Tibial artery (tissue), 4 donors: ENCODE results near the gene DPH5.

Experiments used
- DNase-seq, 2 donors: peaks; one replicate each; pipeline ENCODE4 v3.0.0-alpha.2; 2019
- H3K27ac ChIP-seq, 2 donors: fragments of 200-600 bp; sonication (generic) in 1 of 2; 1 replicate in 1 of 2; 2 replicates in 1 of 2; pipeline ENCODE4 v1.5.1; 2018 to 2019; ENCODE audit warnings: mild to moderate bottlenecking in 1 of 2
- H3K27me3 ChIP-seq, 2 donors: fragments of 200-600 bp; sonication (generic) in 1 of 2; one replicate each; pipeline versions ENCODE4 v1.5.1 to v1.6.0; 2016 to 2019
- H3K36me3 ChIP-seq, 3 donors: fragments of 200-600 bp; sonication (generic) in 2 of 3; one replicate each; pipeline ENCODE4 v1.5.1; 2016 to 2019; ENCODE audit warnings: mild to moderate bottlenecking in 2 of 3
- H3K4me1 ChIP-seq, 4 donors: fragments of 200-600 bp; sonication (generic) in 2 of 4; 1 replicate in 3 of 4; 2 replicates in 1 of 4; pipeline ENCODE4 v1.5.1; 2016 to 2019
- H3K4me3 ChIP-seq, 2 donors: fragments of 200-600 bp; sonication (generic) in 1 of 2; 1 replicate in 1 of 2; 2 replicates in 1 of 2; pipeline ENCODE4 v1.5.1; 2018 to 2019; ENCODE audit warnings: mild to moderate bottlenecking in 2 of 2
- H3K9me3 ChIP-seq, 3 donors: fragments of 200-600 bp; sonication (generic) in 1 of 3; one replicate each; pipeline ENCODE4 v1.5.1; 2016 to 2019
- intact Hi-C: fragments of 100-400 bp; cut with DNase I; formaldehyde crosslinking; loops from one replicate; pipeline ENCODE4 v1.15.0; 2023; ENCODE audit warnings: low total_unique reads
- TF ChIP-seq, protein P1 (sequence below), 2 experiments: fragments of 200-600 bp in 1 of 2; fragments of 450-650 bp in 1 of 2; IDR thresholded peaks; one replicate each; pipeline ENCODE4 v1.5.1; 2017 to 2019; ENCODE audit warnings: antibody characterized with exemption in 2 of 2, mild to moderate bottlenecking in 1 of 2, moderate library complexity in 1 of 2

DPH5 gene

DNA sequence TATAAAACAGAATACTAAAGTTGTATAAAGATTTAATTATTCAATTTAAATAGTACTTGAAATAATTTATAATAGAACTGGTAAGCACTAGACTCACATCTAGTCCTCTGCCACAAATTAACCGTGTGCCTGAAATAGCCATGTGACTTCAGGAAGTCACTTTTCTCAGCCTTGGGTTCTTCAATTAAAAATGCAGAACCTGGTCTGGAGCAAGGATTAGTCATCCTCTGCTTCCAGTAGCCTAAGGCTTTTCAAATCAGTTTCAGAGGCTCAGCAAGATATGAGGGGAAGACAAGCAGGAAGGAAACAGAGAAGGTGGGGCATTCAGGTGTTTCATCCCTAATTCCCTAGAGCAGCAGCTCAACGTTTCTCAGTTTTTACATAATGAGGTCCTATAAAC lies 23.0 kb downstream of the DPH5 start:
- no peaks in the 10 kb centered on the region for H3K27me3 ChIP-seq
- TF ChIP-seq, protein P1, sequence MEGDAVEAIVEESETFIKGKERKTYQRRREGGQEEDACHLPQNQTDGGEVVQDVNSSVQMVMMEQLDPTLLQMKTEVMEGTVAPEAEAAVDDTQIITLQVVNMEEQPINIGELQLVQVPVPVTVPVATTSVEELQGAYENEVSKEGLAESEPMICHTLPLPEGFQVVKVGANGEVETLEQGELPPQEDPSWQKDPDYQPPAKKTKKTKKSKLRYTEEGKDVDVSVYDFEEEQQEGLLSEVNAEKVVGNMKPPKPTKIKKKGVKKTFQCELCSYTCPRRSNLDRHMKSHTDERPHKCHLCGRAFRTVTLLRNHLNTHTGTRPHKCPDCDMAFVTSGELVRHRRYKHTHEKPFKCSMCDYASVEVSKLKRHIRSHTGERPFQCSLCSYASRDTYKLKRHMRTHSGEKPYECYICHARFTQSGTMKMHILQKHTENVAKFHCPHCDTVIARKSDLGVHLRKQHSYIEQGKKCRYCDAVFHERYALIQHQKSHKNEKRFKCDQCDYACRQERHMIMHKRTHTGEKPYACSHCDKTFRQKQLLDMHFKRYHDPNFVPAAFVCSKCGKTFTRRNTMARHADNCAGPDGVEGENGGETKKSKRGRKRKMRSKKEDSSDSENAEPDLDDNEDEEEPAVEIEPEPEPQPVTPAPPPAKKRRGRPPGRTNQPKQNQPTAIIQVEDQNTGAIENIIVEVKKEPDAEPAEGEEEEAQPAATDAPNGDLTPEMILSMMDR (IDR thresholded peaks at IDR 0.05): no peak
- no peak overlapping the region for H3K4me3 ChIP-seq
- peak overlapping the region in 1 of 2 donors; percentile 5 for H3K27ac ChIP-seq
- intact Hi-C loops: no loop called here
- peaks cover 5 to 10% (median 8%) of the 10 kb centered on the region in 3 donors for H3K36me3 ChIP-seq
- no peaks in the 10 kb centered on the region for H3K9me3 ChIP-seq
- DNase-seq: no peak
- peaks cover 0 to 31% (median 14%) of the 10 kb centered on the region in 4 donors for H3K4me1 ChIP-seq

DNA sequence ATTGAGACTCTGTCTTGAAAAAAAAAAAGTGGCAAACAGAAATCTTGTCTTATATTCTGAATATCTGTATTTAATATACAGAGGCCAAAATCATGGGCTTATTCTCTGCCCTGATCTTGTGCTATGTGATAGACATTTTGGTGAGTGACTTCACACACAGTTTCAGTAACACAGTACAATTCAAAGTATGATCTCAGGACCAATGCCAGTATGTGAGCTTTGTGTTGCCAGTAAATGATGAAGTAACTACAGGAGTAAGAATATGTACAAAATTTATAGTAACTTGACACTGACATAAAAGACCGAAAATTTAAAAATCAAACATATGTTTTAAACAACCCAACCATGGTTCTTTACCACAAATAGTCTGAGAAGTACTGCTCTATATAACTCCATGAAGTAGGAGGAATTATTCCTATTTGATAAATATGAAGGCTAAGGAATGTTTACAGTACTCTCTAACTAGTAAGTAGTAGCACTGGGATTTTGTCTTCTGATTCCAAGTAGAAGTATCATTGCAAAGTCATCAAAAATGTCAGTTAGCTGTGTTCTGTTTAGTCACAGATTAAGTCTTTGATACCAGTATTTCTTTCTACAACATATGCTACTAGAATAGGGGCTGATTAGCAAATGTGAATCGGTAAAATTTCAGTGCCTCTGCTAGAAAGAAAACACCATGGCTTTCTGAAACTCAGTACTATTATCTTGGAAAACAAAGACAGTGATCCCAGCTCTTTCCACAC lies 25.3 kb downstream of the DPH5 start:
- Histone ChIP-seq H3K9me3 (no peaks in the 10 kb centered on the region), H3K27ac (no peak overlapping the region), H3K4me3 (no peak overlapping the region), H3K27me3 (no peaks in the 10 kb centered on the region), H3K36me3 (peaks cover 5 to 14% (median 10%) of the 10 kb centered on the region in 3 donors), H3K4me1 (peaks cover 0 to 31% (median 14%) of the 10 kb centered on the region in 4 donors)
- TF ChIP-seq, protein P1 (IDR thresholded peaks at IDR 0.05): no peak
- DNase-seq: no peak
- intact Hi-C loops: no loop called here

DNA sequence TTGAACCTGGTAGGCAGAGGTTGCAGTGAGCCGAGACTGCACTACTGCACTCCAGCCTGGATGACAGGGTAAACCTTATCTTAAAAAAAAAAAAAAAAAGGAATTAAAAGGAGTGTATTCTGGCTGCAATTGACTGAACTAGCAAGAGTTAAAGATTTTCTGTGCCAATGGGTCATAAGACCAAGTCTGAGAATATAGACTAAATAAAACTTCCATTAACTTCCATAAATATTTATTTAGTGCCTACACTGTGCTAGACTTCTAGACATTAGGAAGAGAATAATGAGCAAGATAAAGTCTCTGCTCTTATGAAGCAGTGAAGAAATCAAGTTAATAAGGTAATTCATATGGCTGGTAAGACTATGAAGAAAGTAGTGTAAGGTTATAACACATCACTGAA lies 27.2 kb downstream of the DPH5 start:
- TF ChIP-seq, protein P1 (IDR thresholded peaks at IDR 0.05): no peak
- H3K36me3 ChIP-seq: peaks cover 5 to 14% (median 10%) of the 10 kb centered on the region in 3 donors
- H3K4me1 ChIP-seq: peaks cover 0 to 14% (median 4%) of the 10 kb centered on the region in 4 donors
- H3K27me3 ChIP-seq: no peaks in the 10 kb centered on the region
- DNase-seq: no peak
- intact Hi-C loops: no loop called here
- H3K4me3 ChIP-seq: no peak overlapping the region
- H3K27ac ChIP-seq: no peak overlapping the region
- no peaks in the 10 kb centered on the region for H3K9me3 ChIP-seq

DNA sequence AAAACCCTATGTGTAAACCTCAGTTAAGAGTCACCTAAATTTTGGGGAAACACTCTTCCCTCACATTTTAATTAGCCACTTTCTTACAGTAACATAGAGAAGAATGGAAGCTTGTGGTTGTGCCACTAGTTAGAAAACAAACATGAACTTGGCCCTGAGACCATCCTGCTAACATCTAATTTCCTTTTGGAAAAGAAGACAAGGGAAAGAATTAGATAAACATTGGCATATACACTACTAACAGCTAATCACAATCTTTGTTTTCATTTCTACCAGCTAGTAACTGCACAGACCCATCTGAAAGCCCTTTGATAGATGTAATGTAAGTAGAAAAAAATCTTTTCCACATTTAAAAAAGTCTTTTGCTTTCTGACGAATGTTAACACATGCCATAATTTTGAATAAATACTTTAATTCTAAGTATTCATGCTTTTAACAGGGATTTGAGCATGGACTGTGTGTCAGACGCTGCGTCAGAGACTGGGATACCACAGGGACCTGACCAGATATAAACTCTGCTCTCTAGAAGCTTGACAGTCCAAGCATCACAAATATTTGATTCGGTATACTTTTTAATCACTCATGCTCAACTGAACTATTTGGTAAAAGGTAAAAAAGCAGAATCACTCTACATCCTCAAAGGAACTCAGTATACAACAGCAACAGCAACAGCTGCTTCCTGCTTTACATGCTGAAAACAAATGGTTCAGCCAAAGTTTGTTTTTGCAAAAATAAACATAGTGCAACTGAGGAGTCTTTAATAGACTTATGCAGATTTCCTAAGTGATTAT lies 30.2 kb downstream of the DPH5 start:
- Histone ChIP-seq H3K36me3 (peaks cover 7 to 10% (median 7%) of the 10 kb centered on the region in 3 donors), H3K4me1 (no peaks in the 10 kb centered on the region), H3K27me3 (no peaks in the 10 kb centered on the region), H3K9me3 (no peaks in the 10 kb centered on the region), H3K27ac (no peak overlapping the region), H3K4me3 (no peak overlapping the region)
- no peak for DNase-seq
- TF ChIP-seq, protein P1 (IDR thresholded peaks at IDR 0.05): no peak
- intact Hi-C loops: no loop called here

DNA sequence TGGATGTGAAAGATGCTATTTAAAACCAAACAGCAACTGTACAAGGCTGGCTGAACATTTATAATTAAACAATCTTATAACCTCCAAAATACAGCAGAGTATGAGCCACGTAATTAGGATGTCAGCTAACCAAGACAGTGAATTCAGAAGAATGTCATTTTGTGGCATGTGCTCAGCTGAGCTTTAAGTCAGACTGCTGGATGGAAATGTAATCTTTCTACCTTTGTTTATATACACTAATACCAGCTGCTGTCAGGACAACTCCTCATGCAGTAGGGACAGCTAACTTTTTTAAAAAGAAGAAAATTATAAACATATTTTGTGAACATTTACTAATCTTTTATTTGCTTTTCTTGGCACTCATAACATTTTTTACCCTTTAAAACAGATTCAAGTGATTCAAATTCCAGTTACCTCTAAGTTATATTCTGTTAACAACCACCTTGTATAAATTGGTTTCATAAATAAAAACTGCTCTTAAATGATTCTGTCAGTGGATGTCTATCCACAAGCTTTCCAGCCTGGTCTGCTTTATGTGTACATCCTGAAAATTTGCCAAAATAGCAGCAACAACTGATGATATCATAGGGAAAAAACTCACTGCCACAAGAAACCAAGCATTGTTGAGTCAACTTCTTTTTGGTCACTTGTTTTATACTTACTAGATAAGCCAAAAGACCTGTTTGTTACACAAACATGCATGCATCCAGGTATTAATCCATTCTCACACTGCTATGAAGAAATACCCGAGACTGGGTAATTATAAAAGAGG lies 36.1 kb downstream of the DPH5 start:
- Histone ChIP-seq H3K4me1 (peaks cover 0 to 12% (median 0%) of the 10 kb centered on the region in 4 donors), H3K4me3 (no peak overlapping the region), H3K9me3 (no peaks in the 10 kb centered on the region), H3K36me3 (peaks cover 0 to 8% (median 0%) of the 10 kb centered on the region in 3 donors), H3K27me3 (no peaks in the 10 kb centered on the region), H3K27ac (peak overlapping the region in 1 of 2 donors; percentile 20)
- intact Hi-C loops: no loop called here
- DNase-seq: no peak
- TF ChIP-seq, protein P1 (IDR thresholded peaks at IDR 0.05): no peak
